SW480 (cell line): Measurements from ENCODE around the gene PLAC1.

Experiments used
- DNase-seq: peaks from one replicate; pipeline ENCODE4 v3.0.0-alpha.2; 2016; ENCODE audit warnings: low spot score

The PLAC1 gene, protein sequence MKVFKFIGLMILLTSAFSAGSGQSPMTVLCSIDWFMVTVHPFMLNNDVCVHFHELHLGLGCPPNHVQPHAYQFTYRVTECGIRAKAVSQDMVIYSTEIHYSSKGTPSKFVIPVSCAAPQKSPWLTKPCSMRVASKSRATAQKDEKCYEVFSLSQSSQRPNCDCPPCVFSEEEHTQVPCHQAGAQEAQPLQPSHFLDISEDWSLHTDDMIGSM

DNA sequence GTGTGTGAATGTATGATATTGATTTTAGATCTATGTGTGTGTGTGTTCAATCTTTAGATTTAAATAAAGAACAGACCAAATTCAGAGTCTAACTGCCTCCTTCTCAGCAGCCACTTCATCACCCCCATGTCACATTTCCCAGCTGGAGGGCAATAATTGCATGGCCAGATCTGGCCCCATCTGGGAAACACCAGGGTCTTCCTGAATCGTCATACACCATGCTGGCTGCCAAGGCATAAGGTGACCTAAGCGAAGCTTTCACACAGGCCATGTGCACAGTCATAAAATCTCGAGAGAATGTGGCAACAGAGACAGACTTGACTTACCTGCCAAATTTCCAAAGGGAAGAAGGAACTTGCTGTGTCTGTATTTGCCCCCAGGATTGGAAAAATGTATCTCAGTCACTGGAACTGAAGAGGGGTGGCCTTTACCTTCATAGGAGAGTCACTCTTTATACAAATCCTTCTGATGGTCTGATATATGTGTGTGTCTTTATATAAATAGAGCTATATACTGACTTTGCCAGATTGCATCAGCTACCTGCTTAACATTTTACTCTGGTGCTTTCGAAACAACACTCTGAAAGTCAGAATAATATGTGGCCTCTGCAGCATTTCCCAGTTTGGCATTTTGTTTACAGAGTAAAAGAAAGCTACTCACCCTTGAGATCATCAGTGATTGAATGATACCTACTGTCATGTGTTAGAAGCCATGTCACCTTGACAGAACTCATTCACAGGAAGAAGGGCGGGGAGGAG lies at the start of gene PLAC1:
Gene PLAC1, minus strand, starts transcription at position 470 of the 758 bp plus-strand sequence. CDS start 91,789 bp downstream, outside the sequence.
- no peak for DNase-seq

DNA sequence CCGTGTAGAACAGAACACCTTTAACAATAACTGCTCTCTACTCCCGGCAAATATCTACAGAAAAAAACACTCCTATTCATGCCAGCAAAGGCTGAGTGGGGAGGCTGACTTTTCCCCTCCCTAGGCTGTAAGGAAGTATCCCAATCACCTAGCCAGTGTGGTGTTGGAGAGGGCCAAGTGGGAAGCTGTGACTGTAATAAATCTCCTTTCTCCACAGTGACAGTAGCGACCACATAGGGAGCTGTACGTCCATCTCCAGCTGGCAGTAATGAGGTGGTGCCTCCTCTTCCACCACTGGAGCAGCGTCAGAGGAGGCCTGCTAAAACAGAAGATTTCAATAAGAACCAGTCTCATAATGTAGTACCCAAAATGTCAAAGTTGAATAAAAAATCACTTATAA lies 47.9 kb upstream of the PLAC1 start:
- no peak for DNase-seq

DNA sequence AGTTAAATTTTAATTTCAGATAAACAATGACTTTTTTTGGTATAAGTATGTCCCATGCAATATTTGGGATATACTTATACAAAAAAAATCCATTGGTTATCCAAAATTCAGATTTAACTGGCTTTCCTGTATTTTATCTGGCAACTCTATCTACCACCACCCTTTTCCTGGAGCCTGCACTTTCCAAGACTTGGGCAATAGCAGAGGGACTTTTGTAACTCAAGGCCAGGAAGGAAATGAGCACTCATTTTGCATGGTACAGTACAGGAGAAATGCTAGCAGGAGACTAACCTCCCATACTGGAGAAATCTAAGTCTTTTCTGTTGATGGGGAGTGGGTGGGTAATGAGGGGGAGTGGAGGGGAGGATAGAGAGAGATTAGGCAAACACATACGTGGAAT lies 37.7 kb upstream of the PLAC1 start:
- no peak for DNase-seq

DNA sequence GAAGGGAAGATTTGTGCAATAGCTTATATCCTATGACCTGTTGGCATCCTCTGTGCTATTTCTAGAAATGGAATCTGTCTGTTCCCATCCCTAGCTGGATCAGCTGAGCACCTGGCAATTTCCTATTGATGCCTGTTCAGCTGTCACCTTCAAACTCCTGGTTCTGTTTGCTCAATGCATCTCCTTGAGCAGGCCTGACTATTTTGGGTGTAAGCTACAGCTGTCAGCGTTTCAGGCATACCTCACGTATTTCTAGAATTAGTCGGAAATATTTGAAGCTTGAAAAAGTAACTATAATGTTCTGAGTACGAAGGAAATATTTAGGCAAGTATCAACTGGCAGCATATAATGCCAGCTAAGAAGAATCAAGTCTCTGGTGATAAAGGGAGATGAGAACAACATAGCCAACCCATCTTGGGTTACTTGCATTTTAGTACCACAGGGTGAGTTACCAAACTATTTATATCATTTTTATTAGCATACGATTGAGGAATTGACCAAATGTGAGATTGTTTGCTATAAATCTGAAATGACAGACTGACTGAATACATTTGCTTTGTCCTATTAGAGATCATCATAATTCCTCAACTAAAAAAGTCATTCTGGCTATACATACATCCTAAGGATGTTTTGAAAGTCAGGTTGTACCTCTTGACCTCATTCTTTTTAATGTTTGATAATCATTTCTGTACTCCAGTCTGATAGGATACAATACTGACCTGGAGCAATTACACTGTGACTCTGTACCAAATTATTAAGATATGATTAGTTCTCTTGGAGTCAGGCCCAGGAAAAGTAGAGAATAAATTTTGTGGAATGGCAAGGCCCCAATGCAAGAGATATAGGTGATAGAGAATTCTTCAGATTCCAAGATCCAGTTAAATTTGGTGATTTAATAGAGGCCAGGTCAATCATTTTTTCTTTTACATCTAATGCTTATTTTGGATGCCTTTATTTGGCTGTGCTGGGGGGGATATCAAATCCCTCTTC lies 36.4 kb upstream of the PLAC1 start:
- no peak for DNase-seq

DNA sequence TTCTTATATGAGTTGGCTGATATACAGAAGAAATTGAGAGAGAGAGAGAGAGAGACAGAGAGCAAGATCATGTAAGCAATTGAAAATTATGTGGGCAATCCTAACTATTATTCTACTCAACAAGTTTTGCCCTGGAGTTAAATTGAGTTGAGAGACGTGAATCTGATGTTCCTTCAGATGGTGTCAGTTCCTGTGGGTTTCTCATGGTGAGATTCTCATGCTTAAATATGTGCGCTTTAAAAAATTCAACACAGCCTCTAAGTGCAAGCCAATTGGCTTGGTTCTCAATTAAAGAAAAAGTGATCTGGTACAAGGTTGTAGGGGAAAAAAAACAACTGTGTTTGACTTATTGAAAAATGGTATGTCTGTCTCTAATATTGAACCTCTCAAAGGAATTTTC lies 35.4 kb upstream of the PLAC1 start:
- no peak for DNase-seq

DNA sequence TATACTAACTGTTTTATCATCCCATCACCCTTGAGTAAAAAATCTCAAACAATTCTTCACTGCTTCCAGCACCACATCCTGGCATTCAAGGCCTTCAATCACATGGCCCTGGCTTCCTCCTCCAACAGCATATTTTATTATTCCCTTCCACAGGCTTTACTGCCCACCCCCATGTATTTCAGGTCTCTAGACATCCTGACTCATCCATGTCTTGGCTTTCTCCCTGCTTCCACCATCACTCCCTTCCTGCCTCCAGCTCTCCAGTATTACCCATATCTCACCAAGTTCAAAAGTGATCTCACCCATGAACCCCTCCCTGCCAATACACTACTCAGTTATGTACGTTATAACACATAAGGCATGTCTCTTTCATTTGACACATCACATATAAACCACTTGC lies 34.7 kb upstream of the PLAC1 start:
- DNase-seq, result no peak

DNA sequence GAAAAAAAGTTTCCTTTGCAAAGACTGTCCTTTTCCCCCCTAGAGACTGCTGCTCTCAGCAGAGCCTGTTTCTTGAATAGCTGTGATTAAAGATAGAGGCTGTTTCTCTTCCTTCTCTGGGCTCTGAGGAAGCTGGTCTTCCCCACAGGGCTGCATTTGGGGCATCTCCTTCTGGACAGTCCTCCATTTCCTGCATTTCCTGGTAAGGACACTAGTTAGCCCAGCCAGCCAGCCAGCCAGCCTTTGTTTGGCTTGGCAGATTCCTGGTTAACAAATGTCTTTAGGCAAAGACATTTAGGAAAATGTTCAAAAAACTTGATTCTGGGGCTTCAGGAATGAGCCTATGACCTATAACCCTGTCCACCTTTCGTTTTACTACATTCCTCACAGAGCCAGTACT lies 34.0 kb upstream of the PLAC1 start:
- DNase-seq, result no peak

DNA sequence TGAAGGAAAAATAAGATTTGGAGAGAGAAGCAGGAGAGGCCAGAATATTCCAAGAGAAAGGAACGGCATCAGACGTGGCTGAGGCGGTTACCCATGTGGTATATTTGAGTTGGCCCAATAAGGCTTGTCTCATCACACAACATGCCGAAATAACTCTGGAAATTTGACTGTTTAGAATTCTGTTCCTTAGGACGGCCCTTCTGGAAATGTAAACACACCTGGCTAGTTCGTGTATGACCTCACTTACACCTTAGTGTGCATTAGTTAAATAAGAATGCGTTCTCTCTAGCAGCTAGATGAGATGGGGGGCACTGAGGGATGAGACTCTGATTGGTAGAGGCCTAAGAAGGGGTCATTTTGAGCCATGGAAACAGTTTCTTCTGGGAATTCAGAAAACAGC lies 33.2 kb upstream of the PLAC1 start:
- no peak for DNase-seq

DNA sequence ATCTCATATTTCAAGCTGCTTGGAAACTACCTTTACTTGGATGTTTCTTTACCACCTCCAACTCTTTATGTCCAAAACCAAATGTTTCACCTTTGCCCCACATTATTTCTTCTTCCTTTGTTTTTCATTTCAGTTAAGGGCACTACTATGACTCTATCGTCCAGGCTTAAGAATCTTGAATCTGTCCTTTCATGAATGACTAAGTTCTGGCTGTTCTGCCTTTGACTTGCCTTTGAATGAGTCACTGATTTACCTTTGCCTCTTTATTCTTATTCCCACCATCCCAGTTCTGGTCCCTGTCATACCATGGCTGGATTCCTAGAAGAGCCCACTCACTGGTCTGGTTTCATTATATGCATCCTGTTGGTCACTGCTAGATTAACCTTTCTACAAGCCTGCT lies 30.6 kb upstream of the PLAC1 start:
- DNase-seq, result peak; percentile 11

DNA sequence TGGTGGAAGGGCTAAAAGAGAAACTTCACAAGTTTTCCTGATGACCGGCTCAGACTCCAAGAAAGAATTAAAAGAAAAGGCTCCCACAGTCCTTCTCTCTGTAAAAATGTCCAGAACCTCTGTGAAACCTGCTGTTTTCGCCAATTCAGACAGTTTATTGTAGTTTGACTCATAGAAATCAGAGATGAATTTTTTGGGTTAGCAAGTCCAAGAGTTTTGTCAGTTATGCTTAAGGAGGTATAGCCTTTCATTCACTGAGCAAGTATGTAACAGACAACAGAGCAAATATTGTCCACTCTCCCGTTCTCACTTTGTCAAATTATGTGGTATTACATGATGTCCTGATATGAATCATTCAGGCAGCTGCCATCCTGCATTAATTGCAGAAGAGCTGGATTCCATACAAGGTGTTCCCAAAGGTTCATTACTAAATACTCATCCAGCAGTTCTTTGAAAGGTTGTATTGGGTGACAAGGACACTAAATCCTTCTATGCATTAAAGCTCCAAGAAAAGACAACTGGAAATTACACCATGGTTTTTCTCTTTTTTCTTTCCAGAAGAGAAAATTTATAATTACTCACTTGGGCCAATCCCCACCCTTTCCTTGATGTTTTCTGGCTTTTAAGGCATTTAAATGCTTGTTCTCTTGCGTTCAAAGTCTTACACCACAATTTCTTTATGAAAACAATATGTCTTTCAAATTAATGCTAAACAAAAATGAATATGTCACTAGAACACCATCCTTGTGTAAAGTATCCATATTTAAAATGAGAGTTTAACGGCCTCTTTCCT lies 30.0 kb upstream of the PLAC1 start:
- no peak for DNase-seq

DNA sequence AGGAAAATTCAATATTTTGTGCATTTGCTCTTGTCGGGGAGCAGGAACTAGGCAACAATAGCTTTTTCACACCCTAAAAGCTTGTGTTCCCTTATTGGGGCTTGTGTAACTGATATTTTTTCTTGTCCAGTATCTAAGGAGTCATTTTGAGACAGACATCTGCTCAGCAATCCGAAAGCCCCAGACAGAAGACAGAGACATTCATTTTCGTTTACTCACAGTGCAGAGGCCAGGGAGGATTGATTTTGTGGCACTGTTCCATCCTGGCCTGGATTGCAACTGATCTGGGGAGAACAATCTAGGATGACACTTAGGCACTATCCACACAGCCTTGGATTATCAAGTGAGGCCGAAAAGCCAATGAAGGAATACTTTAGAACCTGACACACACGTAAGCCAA lies 27.4 kb upstream of the PLAC1 start:
- DNase-seq, result no peak

DNA sequence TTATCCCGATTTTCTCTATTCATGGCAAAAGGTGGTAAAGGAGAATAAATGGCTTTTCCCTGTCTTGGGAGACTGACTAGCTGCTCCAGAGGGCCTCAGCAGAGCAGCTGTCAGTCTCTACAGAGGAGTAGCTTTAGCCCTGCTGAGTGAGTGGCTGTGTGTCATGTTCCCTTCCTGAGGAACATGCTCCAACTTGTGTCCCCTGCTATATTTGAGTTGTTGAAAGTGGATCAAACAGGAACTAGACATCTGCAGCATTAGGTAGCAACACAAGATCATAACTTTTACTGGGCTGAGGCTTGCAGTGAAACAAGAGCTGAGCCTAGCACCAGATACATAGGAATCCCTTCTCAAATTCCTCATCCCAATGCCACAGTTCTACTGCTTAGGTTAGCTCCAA lies 26.7 kb upstream of the PLAC1 start:
- DNase-seq, result no peak

DNA sequence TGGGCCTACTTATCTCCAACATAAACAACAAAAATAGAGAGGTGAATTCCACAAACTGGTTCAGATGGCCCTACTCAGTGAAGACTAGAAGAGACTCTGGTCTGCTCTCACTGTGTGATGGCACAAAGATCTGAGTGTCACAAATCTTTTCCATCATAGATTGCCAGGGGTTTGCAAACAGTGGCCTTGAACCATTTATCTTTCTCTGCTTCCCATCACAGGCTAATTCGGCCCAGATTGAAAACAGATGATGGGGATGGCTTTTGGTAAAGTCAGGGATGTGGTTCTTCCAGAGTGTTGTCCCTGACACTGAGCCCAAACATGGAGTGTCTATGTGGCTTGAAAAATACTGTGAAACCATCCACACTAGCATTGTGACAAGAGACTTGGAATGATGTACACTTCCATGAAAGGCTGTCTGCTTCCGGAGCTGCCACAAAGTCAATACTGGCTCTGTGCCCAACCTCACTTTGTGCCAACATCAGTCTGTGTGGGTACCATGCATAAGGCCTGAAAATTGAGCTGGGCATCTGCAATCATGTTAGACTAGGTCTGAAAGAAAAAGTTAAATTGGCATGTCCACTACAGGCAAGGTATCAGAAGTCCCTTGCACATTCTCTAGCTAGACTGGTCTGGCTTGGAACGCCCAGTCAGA lies 25.2 kb upstream of the PLAC1 start:
- no peak for DNase-seq

DNA sequence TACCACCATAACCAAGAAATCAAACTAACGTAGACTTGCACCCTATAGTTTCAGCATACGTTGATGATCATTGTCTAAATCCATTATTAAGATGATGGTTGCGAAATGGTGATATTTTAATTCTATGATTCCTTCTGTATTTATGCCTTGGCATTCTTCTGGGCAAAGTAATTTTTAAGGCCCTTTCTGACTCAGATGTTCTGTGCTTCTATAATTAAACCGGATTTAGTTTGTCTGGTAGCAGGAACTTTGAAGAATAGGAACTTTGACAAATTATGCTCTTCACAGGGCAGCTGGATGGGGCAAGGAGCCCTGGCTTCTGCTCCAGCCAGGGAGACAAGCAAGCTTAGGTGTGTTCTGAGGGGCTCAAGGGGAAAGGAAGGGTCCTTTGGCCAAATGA lies 23.8 kb upstream of the PLAC1 start:
- DNase-seq, result no peak

DNA sequence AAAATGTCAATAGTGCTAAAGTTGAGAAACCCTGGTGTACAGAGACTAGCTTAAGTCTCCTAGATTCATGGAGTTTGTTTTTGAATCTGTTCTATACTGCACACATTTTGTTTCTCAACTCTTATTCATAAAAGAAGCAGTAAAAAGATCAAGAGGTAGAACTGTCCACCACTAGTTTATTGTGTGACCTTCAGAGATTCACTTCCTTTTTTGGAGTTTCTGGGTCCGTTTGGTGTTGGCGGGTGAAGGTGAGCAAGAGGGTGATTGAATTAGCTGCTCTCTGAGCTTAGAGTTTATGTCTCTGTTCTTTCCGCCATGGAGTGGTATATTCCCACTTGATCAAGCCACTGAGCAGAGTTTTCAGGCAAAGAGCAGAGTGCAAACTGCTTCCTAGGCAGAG lies 21.4 kb upstream of the PLAC1 start:
- DNase-seq, result no peak

DNA sequence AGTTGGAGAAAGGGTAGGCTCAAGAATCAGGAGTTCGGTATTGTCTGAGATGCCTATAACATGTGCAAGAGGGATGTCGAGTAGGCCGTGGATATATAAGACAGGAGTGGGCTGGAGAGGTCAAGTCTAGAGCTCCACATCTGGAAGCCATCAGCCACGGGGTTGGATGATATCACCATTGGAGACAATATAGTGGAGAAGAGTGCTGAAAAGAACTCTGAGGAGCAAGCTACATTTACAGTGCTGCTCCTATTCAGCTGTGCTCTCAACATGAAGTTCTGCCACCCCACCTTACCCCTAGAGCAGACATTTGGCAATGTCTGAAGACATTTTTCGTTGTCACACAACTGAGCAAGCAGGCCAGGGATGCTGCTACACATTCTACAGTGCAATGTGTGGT lies 20.9 kb upstream of the PLAC1 start:
- DNase-seq, result no peak

DNA sequence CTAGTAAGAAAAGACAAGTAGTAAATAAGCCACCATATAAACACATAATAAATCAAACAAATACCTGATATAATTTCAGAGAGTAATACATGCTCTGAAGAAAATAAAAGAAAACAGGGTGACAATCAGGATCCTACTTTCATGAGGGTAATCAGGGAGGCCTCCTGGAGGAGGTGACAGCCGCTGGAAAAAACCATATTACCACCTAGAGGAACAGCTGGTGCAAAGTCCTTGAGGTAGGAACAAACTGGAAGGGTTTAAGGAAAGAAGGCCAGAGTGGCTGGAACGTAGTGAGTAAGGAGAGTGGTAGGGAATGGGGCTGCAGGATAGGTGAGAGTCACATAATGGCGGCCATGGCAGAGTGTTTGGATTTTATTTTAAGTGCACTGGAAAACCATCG lies 19.1 kb upstream of the PLAC1 start:
- no peak for DNase-seq

DNA sequence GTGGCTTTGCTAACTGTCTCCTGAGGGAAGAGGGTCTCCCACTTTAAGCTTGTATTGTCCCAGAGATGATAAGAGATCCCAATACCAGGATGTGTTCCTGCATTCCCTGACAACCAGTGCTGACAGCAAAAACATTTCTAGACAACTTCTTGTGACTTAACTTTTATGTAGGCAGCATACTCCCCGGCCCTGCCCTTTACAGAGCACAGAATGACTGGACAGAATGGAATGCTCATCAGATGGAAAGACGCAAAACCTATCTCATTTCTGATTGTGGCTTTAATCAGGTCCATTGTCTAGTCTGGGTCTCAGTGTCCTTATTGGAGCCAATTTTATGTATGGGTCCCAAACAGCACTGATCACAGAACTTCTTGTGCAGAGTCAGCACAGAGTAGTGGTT lies 18.2 kb upstream of the PLAC1 start:
- DNase-seq, result peak; percentile 41

DNA sequence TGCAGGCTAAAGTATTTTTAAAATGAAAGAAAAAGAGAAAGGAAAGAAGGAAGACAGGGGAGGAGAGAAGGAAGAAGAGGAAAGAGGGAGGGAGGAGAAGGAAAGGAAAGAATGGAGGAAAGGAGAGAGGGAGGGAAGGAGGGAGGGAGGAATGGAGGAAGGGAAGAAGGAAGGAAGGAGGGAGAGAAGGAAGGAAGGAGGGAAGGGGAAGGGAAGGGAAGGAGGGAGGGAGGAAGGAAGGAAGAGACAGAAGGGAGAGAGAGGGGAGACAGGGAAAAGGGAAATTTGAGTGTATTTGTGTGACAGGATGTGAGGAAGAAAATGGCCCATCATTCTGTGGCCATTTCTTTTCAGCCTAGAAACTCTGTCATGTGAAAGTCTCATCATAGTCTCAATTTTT lies 14.9 kb upstream of the PLAC1 start:
- no peak for DNase-seq

DNA sequence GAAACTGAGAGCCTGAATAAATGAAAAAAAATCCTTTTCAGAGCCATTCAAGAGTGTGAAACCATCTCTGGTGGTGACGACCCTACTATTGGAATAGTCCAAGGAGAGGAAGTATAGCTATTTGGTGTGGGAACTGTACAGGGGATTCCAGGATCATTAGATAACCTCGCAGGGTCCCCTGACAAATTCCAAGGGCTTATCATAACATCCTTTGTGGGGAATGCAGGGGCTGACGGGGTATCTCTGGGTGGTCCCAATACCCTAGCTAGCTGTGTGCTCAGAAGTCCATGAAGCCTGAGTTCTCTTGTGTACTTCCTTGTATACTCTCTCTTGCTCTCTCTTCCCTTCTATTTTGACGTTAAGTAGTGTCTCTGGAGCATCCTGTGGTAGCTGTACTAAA lies 13.8 kb upstream of the PLAC1 start:
- no peak for DNase-seq

DNA sequence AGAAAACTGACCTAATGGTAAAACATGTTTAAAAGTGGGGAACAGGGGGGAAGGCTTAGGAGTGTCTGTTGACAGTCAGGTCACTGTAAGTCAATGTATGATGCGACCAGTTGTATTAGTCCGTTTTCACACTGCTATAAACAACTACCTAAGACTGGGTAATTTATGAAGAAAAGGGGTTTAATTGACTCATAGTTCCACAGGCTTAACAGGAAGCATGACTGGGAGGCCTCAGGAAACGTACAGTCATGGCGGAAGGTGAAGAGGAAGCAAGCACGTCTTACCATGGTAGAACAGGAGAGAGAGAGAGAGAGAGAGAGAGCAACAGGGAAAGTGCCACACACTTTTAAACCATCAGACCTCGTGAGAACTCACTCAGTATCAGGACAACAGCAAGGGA lies 13.0 kb upstream of the PLAC1 start:
- DNase-seq, result no peak
